Endothelial cell (in vitro differentiated cells): Measurements from ENCODE around the gene MPHOSPH10. TPM values are rescaled to one million over a fixed set of nuclear protein-coding genes. Genes with fewer than 3 reads are reported as not detected.
"Not testable (repeated sequence)": the region's sequence is repeated elsewhere in the genome, so short reads cannot be mapped to it uniquely, and the experiment has no call there.

Source experiments
- DNase-seq: peaks from one replicate; pipeline ENCODE4 v3.0.0; 2021; ENCODE audit warnings: low spot score
- H3K27ac Mint-ChIP-seq: one replicate; pipeline ENCODE4 v1.8.0; 2021; ENCODE audit warnings: mixed read lengths, inconsistent platforms; ENCODE audit not compliant: unreplicated experiment
- H3K27me3 Mint-ChIP-seq: one replicate; pipeline ENCODE4 v1.8.0; 2021; ENCODE audit warnings: mild to moderate bottlenecking, moderate library complexity, mixed read lengths, inconsistent platforms; ENCODE audit not compliant: unreplicated experiment
- H3K36me3 Mint-ChIP-seq: one replicate; pipeline ENCODE4 v1.8.0; 2021; ENCODE audit warnings: mild to moderate bottlenecking, low read depth, mixed read lengths, inconsistent platforms; ENCODE audit not compliant: unreplicated experiment
- H3K4me1 Mint-ChIP-seq: one replicate; pipeline ENCODE4 v1.8.0; 2021; ENCODE audit warnings: mild to moderate bottlenecking, mixed read lengths, inconsistent platforms; ENCODE audit not compliant: unreplicated experiment
- H3K4me3 Mint-ChIP-seq: one replicate; pipeline ENCODE4 v1.8.0; 2021; ENCODE audit warnings: mild to moderate bottlenecking, mixed read lengths, inconsistent platforms; ENCODE audit not compliant: unreplicated experiment
- H3K9me3 Mint-ChIP-seq: one replicate; pipeline ENCODE4 v1.8.0; 2021; ENCODE audit warnings: mixed read lengths, inconsistent platforms; ENCODE audit not compliant: unreplicated experiment
- CTCF ChIP-seq: fragments of 200-600 bp; sonication (generic); IDR thresholded peaks from one replicate; pipeline ENCODE4 v1.5.0; 2021; ENCODE audit warnings: antibody characterized with exemption; ENCODE audit not compliant: unreplicated experiment
- total RNA-seq: library from RNA; stranded (reverse); fragmentation: NEBNext Ultra II Directional; extraction: Animal tissue kit (Norgen Biotek cat#: 25700); gene quantifications from one replicate; pipeline ENCODE4 v1.2.1, GENCODE V29; 2021; ENCODE audit not compliant: unreplicated experiment

MPHOSPH10 gene
- total RNA-seq, 1 donor from 2014 or later = 24.7 TPM

DNA sequence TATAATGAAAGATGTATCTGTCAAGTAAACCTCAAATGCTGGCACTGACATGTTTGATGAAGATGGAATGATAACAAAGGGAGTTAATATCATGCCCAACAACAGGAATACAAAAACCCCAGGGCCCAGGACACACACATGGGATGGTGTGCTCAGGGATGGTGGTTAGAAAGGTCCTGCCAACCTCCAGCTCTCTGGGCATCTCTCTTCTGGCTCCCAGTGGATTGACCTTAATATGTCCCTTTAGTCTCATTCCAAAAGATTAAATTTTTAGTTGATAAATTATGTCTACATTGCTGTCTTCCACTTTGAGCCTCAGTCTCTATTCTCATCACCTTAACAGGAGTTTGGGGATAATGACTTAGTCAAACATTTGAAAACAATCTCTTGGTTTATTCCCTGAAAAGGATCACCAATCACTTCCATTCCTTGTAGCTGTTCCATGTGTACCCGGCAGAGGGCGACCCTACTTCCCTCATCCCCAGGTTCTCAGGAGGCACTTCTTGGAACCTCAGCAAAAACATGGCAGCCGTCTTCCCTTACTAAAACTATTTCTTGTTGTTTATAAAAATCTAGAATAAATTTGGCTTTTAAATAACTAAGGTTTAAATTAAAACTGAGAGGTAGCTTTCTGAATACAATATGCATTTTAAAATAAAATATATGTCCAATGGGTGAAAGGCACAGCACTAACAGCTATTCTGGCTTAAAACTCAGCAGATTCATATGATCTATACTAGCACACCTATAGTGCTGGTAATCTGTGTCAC is 30.1 kb upstream of the MPHOSPH10 start:
- H3K36me3 Mint-ChIP-seq = peaks cover 3% of the 10 kb centered on the region
- TF ChIP-seq CTCF = peak; percentile 73
- H3K27me3 Mint-ChIP-seq = no peaks in the 10 kb centered on the region
- no peak overlapping the region for H3K27ac Mint-ChIP-seq
- H3K9me3 Mint-ChIP-seq = no peaks in the 10 kb centered on the region
- no peaks in the 10 kb centered on the region for H3K4me1 Mint-ChIP-seq
- no peak overlapping the region for H3K4me3 Mint-ChIP-seq
- DNase-seq = peak; percentile 65

DNA sequence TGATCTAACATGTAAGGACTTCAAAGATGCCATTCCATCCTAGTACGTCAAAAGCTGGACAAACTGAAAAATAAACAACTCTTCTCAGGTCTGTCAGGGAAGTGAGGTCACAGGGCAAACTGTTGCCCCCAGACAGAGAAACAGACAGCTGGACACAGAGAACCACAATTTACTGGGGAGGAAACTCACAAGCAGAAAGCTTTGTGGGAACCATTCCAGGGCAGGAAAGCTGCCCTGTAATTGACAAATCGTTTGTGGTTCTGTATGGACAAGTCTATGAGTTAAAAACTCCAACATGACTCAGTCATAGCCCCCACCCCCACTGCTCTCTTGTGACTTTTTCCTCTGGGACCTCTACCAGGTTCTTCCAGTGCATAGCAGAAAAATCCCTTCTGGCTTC is 28.8 kb upstream of the MPHOSPH10 start:
- no peak for TF ChIP-seq CTCF
- no peaks in the 10 kb centered on the region for H3K9me3 Mint-ChIP-seq
- H3K27me3 Mint-ChIP-seq = no peaks in the 10 kb centered on the region
- no peak for DNase-seq
- H3K4me1 Mint-ChIP-seq = no peaks in the 10 kb centered on the region
- no peak overlapping the region for H3K27ac Mint-ChIP-seq
- peaks cover 3% of the 10 kb centered on the region for H3K36me3 Mint-ChIP-seq
- H3K4me3 Mint-ChIP-seq = no peak overlapping the region

- Mint-ChIP-seq H3K27ac (no peak overlapping the region), H3K4me1 (no peaks in the 10 kb centered on the region), H3K27me3 (no peaks in the 10 kb centered on the region), H3K9me3 (no peaks in the 10 kb centered on the region), H3K4me3 (no peak overlapping the region), H3K36me3 (peaks cover 3% of the 10 kb centered on the region)
- DNase-seq = no peak
- TF ChIP-seq CTCF = no peak
Measured at GRCh38 chr2:71102981-71103681, 27.3 kb upstream of the MPHOSPH10 start.

- Mint-ChIP-seq H3K4me3 (no peak overlapping the region), H3K27me3 (no peaks in the 10 kb centered on the region), H3K36me3 (peaks cover 3% of the 10 kb centered on the region), H3K9me3 (no peaks in the 10 kb centered on the region), H3K4me1 (no peaks in the 10 kb centered on the region), H3K27ac (no peak overlapping the region)
- no peak for DNase-seq
- no peak for TF ChIP-seq CTCF
Measured at GRCh38 chr2:71103809-71104208, 26.6 kb upstream of the MPHOSPH10 start.

DNA sequence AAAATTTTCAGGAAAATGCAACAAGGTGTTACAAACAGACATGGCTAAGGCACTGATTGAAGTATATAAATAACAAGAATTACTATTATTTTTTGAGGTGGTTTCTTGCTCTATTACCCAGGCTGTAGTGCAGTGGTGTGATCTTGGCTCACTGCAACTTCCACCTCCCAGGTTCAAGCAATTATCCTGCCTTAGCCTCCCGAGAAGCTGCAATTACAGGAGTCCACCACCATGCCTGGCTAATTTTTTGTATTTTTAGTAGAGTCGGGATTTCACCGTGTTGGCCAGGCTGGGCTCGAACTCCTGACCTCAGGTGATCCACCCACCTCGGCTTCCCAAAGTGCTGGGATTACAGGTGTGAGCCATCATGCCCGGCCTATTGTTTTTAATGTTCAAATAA is 24.0 kb upstream of the MPHOSPH10 start:
- not testable (repeated sequence) for H3K36me3 Mint-ChIP-seq, H3K9me3 Mint-ChIP-seq, DNase-seq, H3K27ac Mint-ChIP-seq, H3K4me3 Mint-ChIP-seq, H3K27me3 Mint-ChIP-seq, H3K4me1 Mint-ChIP-seq
- TF ChIP-seq CTCF = peak; percentile 42
